ENCODE results near the gene SLC37A4.

DNA sequence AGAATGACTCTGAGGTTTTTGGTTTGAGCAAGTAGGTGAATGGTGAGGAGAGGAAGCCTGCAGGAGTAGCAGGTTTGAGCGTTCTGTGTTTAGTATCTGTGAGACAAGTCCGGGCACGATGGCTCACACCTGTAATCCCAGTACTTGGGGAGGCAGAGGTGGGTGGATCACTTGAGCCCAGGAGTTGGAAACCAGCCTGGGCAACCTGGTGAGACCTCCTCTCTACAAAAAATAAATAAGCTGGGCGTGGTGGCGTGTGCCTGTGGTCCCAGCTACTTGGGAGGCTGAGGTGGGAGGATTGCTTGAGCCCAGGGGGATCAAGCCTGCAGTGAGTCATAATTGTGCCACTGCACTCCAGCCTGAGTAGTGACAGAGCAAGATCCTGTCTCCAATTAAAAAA, 42.4 kb downstream of the SLC37A4 start:
- TF ChIP-seq, protein P1, sequence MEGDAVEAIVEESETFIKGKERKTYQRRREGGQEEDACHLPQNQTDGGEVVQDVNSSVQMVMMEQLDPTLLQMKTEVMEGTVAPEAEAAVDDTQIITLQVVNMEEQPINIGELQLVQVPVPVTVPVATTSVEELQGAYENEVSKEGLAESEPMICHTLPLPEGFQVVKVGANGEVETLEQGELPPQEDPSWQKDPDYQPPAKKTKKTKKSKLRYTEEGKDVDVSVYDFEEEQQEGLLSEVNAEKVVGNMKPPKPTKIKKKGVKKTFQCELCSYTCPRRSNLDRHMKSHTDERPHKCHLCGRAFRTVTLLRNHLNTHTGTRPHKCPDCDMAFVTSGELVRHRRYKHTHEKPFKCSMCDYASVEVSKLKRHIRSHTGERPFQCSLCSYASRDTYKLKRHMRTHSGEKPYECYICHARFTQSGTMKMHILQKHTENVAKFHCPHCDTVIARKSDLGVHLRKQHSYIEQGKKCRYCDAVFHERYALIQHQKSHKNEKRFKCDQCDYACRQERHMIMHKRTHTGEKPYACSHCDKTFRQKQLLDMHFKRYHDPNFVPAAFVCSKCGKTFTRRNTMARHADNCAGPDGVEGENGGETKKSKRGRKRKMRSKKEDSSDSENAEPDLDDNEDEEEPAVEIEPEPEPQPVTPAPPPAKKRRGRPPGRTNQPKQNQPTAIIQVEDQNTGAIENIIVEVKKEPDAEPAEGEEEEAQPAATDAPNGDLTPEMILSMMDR (IDR thresholded peaks at IDR 0.05): no peak
- no peak for TF ChIP-seq POLR2A (IDR thresholded peaks at IDR 0.05)

Data from Peyer's patch (tissue), 4 donors.